ENCODE measurements around the gene FAR1. TPM values are rescaled to one million over a fixed set of nuclear protein-coding genes. Genes with fewer than 3 reads are reported as not detected.

FAR1 gene
- total and polyA plus RNA-seq, 4 experiments from 2014 or later, result 3.0 to 39.7 (median 22.2) TPM

GRCh38 chr11:13663631-13664071 is 4.8 kb upstream of the FAR1 start:
- Mint-ChIP-seq H3K27ac (no peak overlapping the region), H3K4me1 (peaks cover 5 to 12% (median 6%) of the 10 kb centered on the region in 4 donors), H3K27me3 (peaks cover 8% of the 10 kb centered on the region in 2 donors), H3K36me3 (peaks cover 0 to 5% of the 10 kb centered on the region in 2 donors), H3K9me3 (peaks cover 0 to 24% (median 12%) of the 10 kb centered on the region in 8 donors), H3K4me3 (peak overlapping the region in 1 of 8 donors; percentile 62)
- DNase-seq, result no peak
- Histone ChIP-seq H3K4me1 (ENCODE audit: insufficient read depth, low read length) (peaks cover 10% of the 10 kb centered on the region), H3K4me3 (ENCODE audit: low read length in 2 of 2) (no peak overlapping the region), H3K9me3 (ENCODE audit: control insufficient read depth in 1 of 2, low read length in 2 of 2) (peaks cover 0 to 8% of the 10 kb centered on the region in 2 donors), H3K27ac (ENCODE audit: low read depth, low read length) (no peak overlapping the region), H3K36me3 (ENCODE audit: insufficient read depth, low read length) (no peaks in the 10 kb centered on the region), H3K27me3 (ENCODE audit: insufficient read depth, low read length) (no peaks in the 10 kb centered on the region)
- intact Hi-C loops (cut with micrococcal nuclease), result no loop called here
- CTCF ChIA-PET (ENCODE audit: partially characterized antibody), result no interaction called here
- POLR2A ChIA-PET (ENCODE audit: partially characterized antibody), result no interaction called here

GRCh38 chr11:13664351-13664750 is 4.1 kb upstream of the FAR1 start:
- intact Hi-C loops (cut with micrococcal nuclease), result no loop called here

GRCh38 chr11:13666708-13667107 is 1.8 kb upstream of the FAR1 start:
- no peaks in the 10 kb centered on the region for H3K27me3 ChIP-seq (ENCODE audit: insufficient read depth, low read length)
- H3K27ac Mint-ChIP-seq, result no peak overlapping the region
- ChIA-PET CTCF (ENCODE audit: partially characterized antibody) (interaction anchor here (2.0 kb wide), 1 partner anchor 179 kb away, joined by 8 read pairs; no protein-coding TSS in a partner anchor), POLR2A (ENCODE audit: partially characterized antibody) (interaction anchor here (1.0 to 1.2 kb wide), 3 partner anchors 10 to 853 kb away, joined by 3 to 6 read pairs (median 3); no protein-coding TSS in a partner anchor)
- H3K9me3 ChIP-seq (ENCODE audit: control insufficient read depth in 1 of 2, low read length in 2 of 2), result no peaks in the 10 kb centered on the region
- H3K27me3 Mint-ChIP-seq, result peaks cover 8% of the 10 kb centered on the region in 2 donors
- H3K4me1 ChIP-seq (ENCODE audit: insufficient read depth, low read length), result peaks cover 35% of the 10 kb centered on the region
- peaks cover 0 to 7% of the 10 kb centered on the region in 2 donors for H3K36me3 Mint-ChIP-seq
- H3K9me3 Mint-ChIP-seq, result peaks cover 0 to under 1% (median 0%) of the 10 kb centered on the region in 8 donors
- H3K4me1 Mint-ChIP-seq, result peaks cover 26 to 39% (median 30%) of the 10 kb centered on the region in 4 donors
- H3K4me3 Mint-ChIP-seq, result no peak overlapping the region
- no peak overlapping the region for H3K27ac ChIP-seq (ENCODE audit: low read depth, low read length)
- intact Hi-C loops (cut with micrococcal nuclease), result loop anchor here (5.0 kb wide), 1 partner anchor 196 kb away; no protein-coding TSS in a partner anchor
- H3K4me3 ChIP-seq (ENCODE audit: low read length in 2 of 2), result no peak overlapping the region
- no peaks in the 10 kb centered on the region for H3K36me3 ChIP-seq (ENCODE audit: insufficient read depth, low read length)
- DNase-seq, result no peak

More at GRCh38 chr11:13664351-13664750, 4.1 kb upstream of the FAR1 start:
- Mint-ChIP-seq H3K27ac (no peak overlapping the region), H3K36me3 (peaks cover 0 to 7% of the 10 kb centered on the region in 2 donors), H3K4me1 (peaks cover 9 to 19% (median 11%) of the 10 kb centered on the region in 4 donors), H3K9me3 (peaks cover 0 to 17% (median 6%) of the 10 kb centered on the region in 8 donors), H3K4me3 (no peak overlapping the region), H3K27me3 (peaks cover 8% of the 10 kb centered on the region in 2 donors)
- Histone ChIP-seq H3K4me3 (ENCODE audit: low read length in 2 of 2) (no peak overlapping the region), H3K4me1 (ENCODE audit: insufficient read depth, low read length) (peaks cover 14% of the 10 kb centered on the region), H3K27ac (ENCODE audit: low read depth, low read length) (no peak overlapping the region), H3K9me3 (ENCODE audit: control insufficient read depth in 1 of 2, low read length in 2 of 2) (peaks cover 0 to 6% of the 10 kb centered on the region in 2 donors), H3K36me3 (ENCODE audit: insufficient read depth, low read length) (no peaks in the 10 kb centered on the region), H3K27me3 (ENCODE audit: insufficient read depth, low read length) (no peaks in the 10 kb centered on the region)
- CTCF ChIA-PET (ENCODE audit: partially characterized antibody), result no interaction called here
- no peak for DNase-seq
- POLR2A ChIA-PET (ENCODE audit: partially characterized antibody), result no interaction called here

DNA sequence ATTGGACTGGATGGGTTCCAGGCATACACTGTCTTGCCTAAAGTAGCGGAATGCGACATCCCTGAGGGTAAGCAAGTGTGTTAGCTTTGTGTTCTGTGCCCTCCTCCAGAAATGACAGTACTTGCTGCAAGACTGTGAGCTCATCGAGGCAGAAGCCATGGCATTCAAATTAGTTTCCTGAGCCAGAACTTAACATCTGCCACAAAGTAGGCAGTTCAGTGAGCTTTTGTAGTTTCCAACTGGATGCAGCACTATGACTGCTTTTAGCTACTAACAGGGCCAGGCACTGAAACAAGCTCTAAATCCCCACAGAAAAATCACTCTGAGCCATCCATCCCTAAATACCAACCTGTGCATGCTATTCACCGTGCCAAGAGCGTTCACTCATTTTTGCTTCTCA is 1.2 kb upstream of the FAR1 start:
- ChIA-PET CTCF (ENCODE audit: partially characterized antibody) (interaction anchor here (0.6 to 2.0 kb wide), 10 partner anchors 9 to 1241 kb away, joined by 3 to 8 read pairs (median 4); no protein-coding TSS in a partner anchor), POLR2A (ENCODE audit: partially characterized antibody) (interaction anchor here (1.0 to 1.8 kb wide), 4 partner anchors 10 to 852 kb away, joined by 3 to 8 read pairs (median 4); no protein-coding TSS in a partner anchor)
- peaks cover 0 to 7% of the 10 kb centered on the region in 2 donors for H3K36me3 Mint-ChIP-seq
- Histone ChIP-seq H3K4me1 (ENCODE audit: insufficient read depth, low read length) (peaks cover 41% of the 10 kb centered on the region), H3K27me3 (ENCODE audit: insufficient read depth, low read length) (no peaks in the 10 kb centered on the region), H3K36me3 (ENCODE audit: insufficient read depth, low read length) (no peaks in the 10 kb centered on the region), H3K4me3 (ENCODE audit: low read length in 2 of 2) (no peak overlapping the region), H3K9me3 (ENCODE audit: control insufficient read depth in 1 of 2, low read length in 2 of 2) (no peaks in the 10 kb centered on the region), H3K27ac (ENCODE audit: low read depth, low read length) (no peak overlapping the region)
- H3K9me3 Mint-ChIP-seq, result no peaks in the 10 kb centered on the region
- peaks cover 30 to 43% (median 34%) of the 10 kb centered on the region in 4 donors for H3K4me1 Mint-ChIP-seq
- H3K27me3 Mint-ChIP-seq, result peaks cover 7 to 8% of the 10 kb centered on the region in 2 donors
- no peak for DNase-seq
- H3K27ac Mint-ChIP-seq, result peak overlapping the region; percentile 13 to 97 (median 54)
- intact Hi-C loops (cut with micrococcal nuclease), result loop anchor here (5.0 kb wide), 1 partner anchor 195 kb away; no protein-coding TSS in a partner anchor
- peak overlapping the region; percentile 70 to 94 (median 86) for H3K4me3 Mint-ChIP-seq

GRCh38 chr11:13667795-13668101 is 720 bp upstream of the FAR1 start:
- H3K36me3 Mint-ChIP-seq, result peaks cover 0 to 7% of the 10 kb centered on the region in 2 donors
- ChIA-PET CTCF (ENCODE audit: partially characterized antibody) (interaction anchor here (0.6 to 2.0 kb wide), 10 partner anchors 10 to 1240 kb away, joined by 3 to 8 read pairs (median 4); no protein-coding TSS in a partner anchor), POLR2A (ENCODE audit: partially characterized antibody) (interaction anchor here (1.0 to 1.8 kb wide), 4 partner anchors 9 to 852 kb away, joined by 3 to 8 read pairs (median 4); no protein-coding TSS in a partner anchor)
- H3K27me3 Mint-ChIP-seq, result peaks cover 4 to 5% of the 10 kb centered on the region in 2 donors
- no peaks in the 10 kb centered on the region for H3K27me3 ChIP-seq (ENCODE audit: insufficient read depth, low read length)
- H3K4me1 Mint-ChIP-seq, result peaks cover 32 to 46% (median 36%) of the 10 kb centered on the region in 4 donors
- peak overlapping the region; percentile 70 to 94 (median 86) for H3K4me3 Mint-ChIP-seq
- no peaks in the 10 kb centered on the region for H3K36me3 ChIP-seq (ENCODE audit: insufficient read depth, low read length)
- H3K9me3 Mint-ChIP-seq, result no peaks in the 10 kb centered on the region
- peaks cover 44% of the 10 kb centered on the region for H3K4me1 ChIP-seq (ENCODE audit: insufficient read depth, low read length)
- no peaks in the 10 kb centered on the region for H3K9me3 ChIP-seq (ENCODE audit: control insufficient read depth in 1 of 2, low read length in 2 of 2)
- no peak for DNase-seq
- H3K27ac ChIP-seq (ENCODE audit: low read depth, low read length), result peak overlapping the region; percentile 41
- intact Hi-C loops (cut with micrococcal nuclease), result loop anchor here (1.0 to 5.0 kb wide), 3 partner anchors 195 to 390 kb away; partner anchors contain the start of genes BMAL1 and BTBD10
- H3K4me3 ChIP-seq (ENCODE audit: low read length in 2 of 2), result peak overlapping the region; percentile 57 to 84
- H3K27ac Mint-ChIP-seq, result peak overlapping the region; percentile 13 to 97 (median 50)

GRCh38 chr11:13668957-13669521 is 571 bp downstream of the FAR1 start:
- H3K4me3 Mint-ChIP-seq, result peak overlapping the region; percentile 91 to 98 (median 94)
- Histone ChIP-seq H3K36me3 (ENCODE audit: insufficient read depth, low read length) (no peaks in the 10 kb centered on the region), H3K9me3 (ENCODE audit: control insufficient read depth in 1 of 2, low read length in 2 of 2) (no peaks in the 10 kb centered on the region), H3K4me3 (ENCODE audit: low read length in 2 of 2) (peak overlapping the region; percentile 73 to 84), H3K27ac (ENCODE audit: low read depth, low read length) (peak overlapping the region; percentile 65), H3K4me1 (ENCODE audit: insufficient read depth, low read length) (peaks cover 44% of the 10 kb centered on the region), H3K27me3 (ENCODE audit: insufficient read depth, low read length) (no peaks in the 10 kb centered on the region)
- H3K9me3 Mint-ChIP-seq, result no peaks in the 10 kb centered on the region
- peaks cover 35 to 50% (median 41%) of the 10 kb centered on the region in 4 donors for H3K4me1 Mint-ChIP-seq
- H3K36me3 Mint-ChIP-seq, result peaks cover 0 to 9% of the 10 kb centered on the region in 2 donors
- H3K27ac Mint-ChIP-seq, result peak overlapping the region; percentile 87 to 97 (median 96)
- peaks cover 1 to 2% of the 10 kb centered on the region in 2 donors for H3K27me3 Mint-ChIP-seq
- peak in 3 of 5 donors; percentile 39 to 70 (median 54) for DNase-seq
- intact Hi-C loops (cut with micrococcal nuclease), result loop anchor here (1.0 to 5.0 kb wide), 3 partner anchors 193 to 392 kb away; partner anchors contain the start of genes BMAL1 and BTBD10
- ChIA-PET CTCF (ENCODE audit: partially characterized antibody) (interaction anchor here (1.2 kb wide), 1 partner anchor 182 kb away, joined by 3 read pairs; no protein-coding TSS in a partner anchor), POLR2A (ENCODE audit: partially characterized antibody) (interaction anchor here (1.6 to 1.8 kb wide), 2 partner anchors 9 to 206 kb away, joined by 7 to 8 read pairs; partner anchors contain the start of gene BTBD10)

All from CD4-positive, alpha-beta memory T cell (primary cell).